Dermis blood vessel endothelial cell (primary cell): ENCODE data around the gene SH3BP2. TPM values are rescaled to one million over a fixed set of nuclear protein-coding genes. Genes with fewer than 3 reads are reported as not detected.

ENCODE experiments used
- DNase-seq: peaks from one replicate; pipeline ENCODE4 v3.0.0; 2010
- total RNA-seq: library from RNA; depleted of rRNA; stranded (reverse); fragments of >200 nt; gene quantifications from 2 replicates; pipeline ENCODE4 v1.2.3, GENCODE V29; 2014

Gene SH3BP2
- total RNA-seq, 1 donor from 2014 or later = 26.4 TPM

DNA sequence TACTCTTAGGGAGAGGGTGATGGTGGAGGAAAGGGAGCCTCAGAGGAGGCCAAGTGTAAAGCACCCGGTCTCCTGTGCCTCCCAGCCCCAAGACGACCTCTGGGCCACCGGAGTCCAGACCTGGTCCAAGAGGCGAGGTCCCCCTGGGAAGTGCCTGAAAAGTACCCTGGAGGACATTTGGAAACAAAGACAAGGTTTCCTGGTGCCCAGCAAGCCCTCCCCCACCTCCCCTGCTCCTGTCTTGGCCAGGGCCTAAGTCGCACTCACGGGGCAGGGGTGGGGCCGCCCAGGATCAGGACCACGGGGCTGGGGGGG is 532 bp upstream of the SH3BP2 start:
- no peak for DNase-seq

DNA sequence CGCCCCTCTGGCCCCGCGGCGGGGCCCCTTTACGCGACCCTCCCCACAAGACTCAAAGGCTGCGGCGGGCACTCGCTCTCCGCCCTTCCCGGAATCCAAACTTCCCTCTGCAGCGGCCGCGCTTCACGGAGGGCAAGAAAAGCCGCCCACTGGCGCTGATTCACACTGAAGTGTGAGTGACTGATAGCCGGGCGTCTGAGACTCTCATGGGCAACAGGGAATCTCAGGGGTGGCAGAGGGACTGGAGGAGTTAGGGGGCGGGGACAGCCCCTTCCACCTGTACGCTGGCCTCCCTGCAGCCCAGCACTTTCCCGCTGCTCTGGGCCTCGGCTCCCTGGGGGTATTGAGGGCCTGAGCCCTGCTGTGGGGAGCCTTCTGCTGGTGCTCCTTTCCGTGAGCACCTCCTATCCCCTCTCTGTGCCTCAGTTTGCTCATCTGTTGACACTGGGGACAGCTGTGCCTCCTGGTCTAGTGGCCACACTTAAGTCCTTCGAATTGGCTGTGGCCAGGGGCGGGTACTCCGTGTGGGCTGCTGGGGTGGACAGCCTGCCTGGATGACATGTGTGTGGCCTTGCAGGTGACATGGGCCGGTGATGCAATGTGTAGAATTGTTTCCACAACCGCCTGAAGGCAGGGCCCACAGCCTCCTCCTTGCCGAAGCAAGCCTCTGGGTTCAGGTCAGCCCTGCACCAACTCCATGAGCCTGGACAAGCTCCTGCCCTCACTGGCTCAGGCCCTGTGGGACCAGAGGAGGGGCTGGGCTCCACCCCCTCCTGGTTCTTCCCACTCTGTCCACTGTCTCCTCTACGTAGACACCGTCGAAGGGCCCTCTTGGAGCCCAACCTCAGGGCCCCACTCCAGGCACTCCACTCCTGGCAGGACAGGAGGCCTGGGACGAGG is 951 bp downstream of the SH3BP2 start:
- DNase-seq = peak; percentile 55

DNA sequence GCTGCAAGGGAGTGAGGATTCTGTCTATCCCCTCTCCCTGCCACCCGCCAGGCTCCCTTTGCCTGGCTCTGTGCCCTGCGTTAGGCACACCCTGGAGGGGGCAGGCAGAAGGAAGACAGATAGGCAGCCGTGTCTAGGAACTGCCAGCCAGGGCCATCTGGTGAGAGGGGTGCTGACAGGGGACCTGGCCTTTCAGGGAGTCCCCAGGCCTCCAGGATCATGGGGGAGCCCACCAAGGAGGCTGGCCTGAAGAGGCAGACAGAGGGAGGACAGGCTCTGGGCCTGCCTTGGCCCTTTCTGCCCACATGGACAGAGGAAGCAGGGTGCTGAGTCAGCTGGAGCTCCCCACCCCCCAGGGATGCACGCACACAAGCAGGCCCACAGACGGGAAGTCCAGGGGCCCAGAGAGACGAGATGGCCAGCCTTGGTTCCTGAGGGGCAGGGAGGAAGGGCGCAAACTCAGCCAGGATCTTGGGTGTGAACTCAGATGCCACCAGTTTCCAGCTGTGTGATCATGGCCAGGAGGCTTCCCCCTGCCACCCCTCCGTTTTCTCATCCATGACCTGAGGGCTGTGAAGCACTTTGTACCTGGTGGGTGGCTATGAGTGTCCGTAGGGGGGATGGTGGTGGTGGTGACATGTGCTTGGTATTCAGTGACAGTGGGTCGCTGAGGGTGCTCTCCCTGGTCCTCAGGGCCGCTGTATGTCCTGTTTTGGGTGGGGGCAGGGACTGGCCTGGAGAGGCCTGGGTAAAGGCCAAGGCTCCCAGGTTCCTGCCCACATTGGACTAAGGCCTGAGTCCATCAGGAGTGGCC is 1.8 kb downstream of the SH3BP2 start:
- DNase-seq = peak; percentile 61

DNA sequence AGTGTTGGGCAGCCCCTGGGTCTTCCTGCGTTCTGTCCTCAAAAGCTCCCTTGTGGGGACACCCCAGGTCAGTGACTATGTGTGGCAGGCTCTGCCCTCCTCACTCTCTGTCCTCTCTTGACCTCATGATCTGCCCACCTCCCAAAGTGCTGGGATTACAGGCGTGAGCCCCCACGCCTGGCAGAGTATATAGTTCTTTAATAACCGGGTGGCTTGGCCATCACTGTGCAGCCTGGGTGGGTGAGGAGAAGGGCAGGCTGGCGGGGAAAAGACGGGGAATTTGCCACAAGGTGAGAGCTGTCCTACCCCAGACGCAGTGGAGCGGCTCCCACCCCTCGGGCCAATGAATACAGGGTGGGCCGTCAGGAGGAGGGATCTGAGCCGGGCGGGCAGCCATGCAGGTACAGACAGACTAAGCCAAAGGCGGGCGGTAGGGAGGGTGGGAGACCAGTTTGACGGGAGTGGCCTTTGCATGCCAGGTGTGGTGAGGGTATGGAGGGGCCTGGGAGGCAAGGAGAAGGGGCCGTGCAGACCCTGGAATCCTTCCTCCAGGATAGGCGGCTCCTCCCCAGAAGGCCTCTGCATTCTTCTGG is 2.5 kb downstream of the SH3BP2 start:
- no peak for DNase-seq

DNA sequence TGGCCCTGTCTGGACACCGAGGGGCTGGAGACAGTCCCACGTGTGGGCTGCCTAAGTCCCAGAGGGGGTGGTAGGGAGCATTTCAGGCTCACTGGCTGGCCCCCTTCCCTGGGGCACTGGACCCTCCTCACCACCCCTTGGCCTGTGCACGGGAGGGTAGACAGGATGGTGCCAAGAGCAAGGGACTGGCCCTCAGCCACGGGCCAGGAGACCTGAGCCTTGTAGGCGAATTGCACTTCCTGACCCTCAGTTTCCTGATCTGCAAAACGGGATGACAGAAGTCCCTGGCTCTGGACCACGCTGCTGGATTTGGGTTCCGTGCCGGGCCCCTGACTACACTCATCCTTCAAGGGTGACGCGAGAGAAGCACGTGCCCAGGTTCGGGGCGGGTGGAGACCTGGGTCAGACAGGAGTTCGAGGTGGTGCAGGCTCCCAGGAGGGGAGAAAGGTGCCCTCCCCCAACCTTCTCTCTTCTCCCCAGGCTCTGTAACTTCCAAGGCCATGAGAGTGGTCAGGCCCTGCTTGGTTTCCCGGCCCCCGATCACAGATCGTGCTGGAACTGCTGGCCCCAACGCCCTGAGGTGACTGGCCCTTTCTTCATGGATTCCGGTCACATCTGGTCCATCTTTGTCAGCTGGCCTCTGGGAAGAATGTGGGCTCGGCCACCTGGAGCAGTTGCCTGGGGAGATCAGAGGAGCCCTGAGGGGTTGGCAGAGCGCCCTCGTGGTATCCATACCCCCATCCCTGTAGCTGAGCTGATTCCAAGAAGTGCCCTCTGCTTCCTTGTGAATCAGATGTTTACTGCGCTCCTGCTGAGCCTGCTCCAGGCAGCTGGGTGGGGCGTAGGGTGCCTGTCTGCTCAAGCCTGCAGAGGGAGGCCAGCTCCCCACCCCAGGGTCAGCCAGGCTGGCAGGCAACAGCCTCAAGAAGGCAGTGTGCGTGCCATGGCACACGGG is 3.3 kb downstream of the SH3BP2 start:
- DNase-seq = peak; percentile 48

GRCh38 chr4:2796849-2797544 is 4.1 kb downstream of the SH3BP2 start:
- DNase-seq = no peak

DNA sequence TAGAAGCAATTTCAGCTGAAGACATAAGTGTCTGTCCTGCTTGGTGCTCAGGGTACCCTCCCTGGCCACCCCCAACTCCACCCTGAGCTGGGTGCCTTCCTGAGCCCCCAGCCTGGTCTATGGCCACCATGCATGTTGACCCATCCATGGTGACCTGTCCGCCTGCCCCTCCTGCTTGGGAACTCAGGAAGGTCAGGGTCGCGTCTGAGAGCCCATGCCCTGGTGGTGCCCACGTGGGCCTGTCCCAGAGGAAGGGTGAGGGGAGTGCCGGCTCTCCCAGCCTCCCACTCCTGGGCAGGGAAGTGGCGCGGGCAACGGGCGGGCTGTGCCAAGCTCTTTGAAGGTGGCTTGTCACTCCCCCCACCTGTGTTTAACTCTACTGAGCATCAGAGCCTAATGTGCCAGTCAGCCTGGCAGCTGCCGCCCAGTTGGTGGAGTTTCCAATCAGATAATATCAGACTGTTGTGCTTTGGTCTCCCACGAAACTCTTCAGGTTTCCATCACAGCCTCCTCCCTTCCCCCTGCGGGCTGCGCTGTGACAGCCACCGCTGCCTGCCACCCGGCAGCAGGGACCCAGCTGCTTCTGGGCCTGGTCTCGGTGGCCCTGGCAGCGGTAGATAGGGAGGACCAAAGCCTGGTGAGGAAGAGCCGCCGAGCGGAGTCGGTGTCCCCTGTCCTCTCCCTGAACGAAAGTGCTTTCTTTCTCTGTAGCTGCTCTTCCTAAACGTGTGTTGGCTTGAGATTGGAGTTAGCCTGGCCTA is 4.8 kb downstream of the SH3BP2 start:
- no peak for DNase-seq

DNA sequence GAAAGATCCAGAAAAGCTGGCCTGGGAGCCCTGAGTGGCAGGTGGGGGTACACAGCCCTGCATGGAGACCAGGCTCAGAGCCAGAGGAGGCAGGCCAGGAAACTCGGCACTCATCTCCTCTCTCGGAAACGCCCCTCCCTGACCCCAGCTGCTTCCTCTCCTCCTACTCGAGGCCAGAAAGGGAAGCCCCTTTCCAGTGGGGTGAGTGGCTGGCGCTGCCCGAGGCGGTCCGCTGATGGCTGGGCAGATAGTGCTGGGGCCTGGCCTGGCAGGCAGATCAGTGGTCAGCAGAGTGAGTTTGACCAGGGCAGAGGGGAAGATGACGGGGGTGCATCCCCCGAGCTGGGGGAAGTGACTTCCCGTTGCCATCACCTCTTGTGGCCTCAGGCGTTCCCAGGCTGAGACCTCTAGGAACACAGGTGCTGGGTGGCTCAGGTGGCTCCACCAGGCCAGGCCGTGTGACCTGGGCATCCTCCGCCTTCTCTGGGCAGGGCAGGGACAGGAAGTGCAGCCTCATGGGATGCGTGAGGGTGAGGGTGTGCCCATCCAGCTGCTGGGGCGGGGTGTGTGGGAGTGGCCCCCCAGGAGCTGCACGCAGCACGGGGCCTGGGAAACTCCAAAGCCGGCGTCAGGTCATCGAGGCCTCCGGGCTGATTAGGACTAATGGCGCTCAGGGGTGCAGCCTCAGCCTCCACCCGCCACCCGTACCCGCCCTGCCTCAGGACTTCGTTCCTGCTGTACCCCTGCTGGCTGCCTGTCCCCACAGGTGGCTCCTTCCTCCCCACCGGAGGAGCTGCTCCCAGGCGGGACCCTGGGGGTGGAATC is 5.7 kb downstream of the SH3BP2 start:
- peak; percentile 88 for DNase-seq

- DNase-seq = no peak
Measured at GRCh38 chr4:2799224-2799911, 6.5 kb downstream of the SH3BP2 start.

DNA sequence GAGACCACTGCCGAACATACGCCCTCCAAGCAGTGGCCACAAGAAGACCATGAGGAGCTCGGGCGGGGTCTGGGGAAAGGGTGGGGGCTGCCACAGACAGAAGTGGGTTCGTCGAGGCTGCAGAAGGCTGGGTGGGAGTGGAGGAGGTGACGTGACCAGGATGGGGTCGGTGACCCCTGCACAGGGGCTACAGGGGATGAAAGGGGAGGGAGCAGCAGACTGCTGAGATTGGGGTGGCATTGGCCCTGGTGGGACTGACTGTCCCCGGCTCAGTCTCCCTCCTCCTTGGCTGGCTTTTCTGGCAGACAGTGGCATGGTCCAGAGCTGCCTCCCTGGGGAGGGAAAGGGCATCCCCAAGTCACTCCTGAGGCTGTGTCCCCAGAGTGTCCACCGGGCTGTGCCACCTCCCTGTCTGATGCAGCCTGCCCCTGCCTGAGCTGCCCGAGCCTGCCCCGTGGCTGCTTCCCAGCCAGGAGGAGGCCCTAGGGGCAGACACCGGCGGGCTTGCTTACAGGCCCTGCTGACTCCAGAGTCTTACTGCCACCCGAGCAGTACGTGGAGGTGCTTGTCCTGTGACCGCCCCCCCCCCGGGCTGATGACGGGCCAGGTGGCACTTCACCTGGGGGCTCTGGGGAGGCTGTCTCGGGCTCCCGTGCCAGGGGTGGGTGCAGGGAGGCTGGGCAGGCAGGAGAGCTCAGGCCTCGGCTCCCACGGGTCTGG is 7.2 kb downstream of the SH3BP2 start:
- DNase-seq = no peak

DNA sequence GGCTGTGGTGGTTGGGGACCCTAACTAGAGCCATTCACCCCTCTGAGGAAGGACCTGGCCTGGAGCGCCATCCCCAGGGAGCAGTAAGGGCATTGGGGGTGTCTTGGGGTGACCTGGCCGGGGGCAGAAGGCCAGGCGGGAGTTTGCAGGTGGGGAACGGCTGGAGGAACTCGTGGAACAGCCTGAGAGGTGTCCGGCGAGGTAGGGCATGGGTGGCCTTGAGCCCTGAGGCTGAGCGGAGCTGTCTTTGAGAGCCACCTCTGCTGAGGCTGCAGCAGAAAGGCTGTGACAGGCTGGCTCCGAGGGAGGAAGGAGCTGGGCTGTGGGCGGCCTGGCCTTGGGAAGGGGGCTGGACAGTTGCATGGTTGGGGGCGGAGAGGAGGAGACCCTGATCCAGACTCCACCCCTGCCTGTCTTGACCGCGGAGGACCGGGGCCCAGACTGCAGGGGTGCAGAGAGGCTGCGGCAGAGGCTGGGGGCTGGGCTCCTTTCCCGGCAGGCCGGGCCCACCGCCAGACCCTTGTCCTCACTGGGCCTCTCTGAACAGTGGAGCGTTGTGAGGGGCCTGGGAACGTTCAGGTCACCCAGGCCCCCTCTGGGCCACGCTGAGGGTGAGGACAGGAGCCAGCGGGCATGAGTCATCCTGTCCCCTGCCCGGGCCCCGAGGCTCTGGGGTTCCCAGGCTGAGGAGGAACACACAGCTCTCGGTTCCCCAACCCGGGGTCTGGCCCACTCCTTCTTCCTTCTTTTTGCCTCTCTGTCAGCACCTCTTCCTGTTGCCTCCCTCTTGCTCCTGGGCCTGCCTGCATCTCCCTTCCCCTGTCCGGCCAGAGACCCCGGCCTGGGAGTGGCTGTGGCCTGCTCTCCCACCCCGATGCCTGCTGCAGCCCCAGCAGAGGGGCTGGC is 8.1 kb downstream of the SH3BP2 start:
- peak; percentile 43 for DNase-seq

DNA sequence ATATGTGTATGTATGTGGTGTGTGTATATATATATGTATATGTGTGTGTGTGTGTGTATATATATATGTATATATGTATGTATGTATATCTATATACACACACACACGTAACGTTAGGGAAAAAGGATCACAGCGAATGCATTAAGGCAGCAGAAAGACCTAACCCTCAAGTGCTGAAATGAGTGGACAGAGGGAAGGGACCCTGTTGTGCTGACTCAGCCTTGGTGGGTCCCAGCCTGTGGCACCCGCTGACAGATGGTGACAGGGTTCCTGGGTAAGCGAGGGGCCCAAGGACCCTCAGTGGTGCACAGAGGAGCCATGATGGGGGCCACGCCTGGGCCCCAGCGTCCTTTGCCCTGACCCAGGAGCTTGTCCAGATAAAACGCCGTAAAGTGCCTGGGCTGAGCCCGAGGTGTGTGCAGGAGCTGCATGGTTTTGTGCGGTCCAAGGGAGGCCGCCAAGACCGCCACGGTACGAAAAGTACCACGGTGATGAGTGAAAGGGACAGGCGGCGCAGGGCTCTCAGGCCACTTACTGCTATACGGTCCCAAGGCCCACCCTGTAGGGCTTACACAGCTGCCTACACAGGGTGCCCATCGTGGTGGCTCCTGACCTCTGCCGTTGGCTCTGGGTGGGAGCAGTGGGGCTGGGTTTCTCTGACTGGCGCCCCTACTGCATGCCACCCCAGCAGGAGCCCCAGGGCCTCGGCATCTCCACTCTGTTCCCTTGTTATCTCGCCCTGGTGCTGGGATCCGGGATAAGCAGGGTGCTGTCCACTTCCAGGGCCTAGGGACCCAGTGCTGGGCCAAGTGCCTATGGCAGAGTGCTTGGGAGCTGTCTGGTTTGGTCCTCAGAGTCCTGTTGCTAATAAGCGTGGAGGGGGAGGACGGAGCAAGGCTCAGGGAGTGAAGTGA is 10.0 kb downstream of the SH3BP2 start:
- DNase-seq = no peak

DNA sequence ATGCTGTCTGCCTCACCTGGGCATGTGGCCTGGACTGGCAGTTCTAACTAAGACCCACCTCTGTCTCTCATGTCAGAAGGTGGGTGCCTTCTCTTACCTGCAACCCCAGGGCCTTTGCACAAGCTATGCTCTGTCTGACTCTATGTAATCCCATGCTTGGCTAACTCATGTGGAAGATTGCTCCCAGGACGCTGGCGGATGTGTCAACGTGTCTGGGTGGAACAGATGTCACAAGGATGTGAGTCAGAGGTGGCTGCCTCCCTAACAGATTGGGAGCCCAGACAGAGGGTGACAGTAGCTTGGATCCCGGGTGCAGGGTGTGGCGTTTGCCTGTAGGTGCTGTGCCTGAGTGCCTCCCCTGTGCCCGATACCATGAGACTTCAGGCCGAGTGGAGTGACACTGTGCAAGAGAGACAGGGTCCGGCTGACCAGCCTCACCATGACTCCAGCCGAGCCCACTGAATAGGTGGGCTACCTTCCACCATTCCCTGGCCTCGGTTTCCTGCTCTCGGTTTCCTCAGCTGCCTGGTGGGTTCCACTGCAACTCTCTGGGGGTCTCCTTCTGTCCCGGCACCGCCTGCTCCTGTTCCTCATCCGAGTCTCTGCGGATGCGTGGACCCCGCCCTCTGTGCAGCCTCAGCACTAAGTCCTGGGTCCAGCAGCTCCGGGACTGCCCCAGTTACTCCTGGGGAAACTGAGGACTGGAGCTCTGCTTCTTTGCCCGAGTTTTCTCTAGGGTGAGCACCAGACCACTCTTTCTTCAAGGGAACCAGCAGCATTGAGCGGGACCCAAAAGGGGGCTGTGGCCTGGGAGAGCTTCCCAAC is 11.0 kb downstream of the SH3BP2 start:
- DNase-seq = no peak

DNA sequence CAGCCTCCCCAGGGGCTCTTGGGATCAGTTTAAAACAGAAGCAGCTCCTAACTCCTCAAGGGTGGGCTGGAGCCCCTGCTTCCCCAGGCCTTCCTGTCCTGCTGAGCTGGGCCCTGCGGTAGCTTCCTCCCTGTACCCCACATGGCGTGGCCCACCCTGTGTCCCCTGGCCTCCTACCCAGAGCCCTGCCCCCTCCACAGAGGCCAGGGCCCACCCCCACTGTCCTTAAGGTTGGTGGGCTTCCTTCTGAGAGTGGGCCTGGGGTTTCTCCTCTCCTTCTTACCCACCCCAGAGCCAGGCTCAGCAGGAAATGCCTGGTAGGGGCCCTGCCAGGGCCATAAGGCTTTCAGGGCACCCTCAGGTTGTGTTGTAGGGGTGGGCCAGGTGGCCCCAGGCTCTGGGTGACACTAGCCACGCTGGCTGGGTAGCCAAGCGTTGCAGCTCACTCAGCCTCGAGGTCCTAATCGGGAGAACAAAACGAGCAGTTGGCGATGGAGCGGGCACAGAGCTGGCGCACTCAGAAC is 11.6 kb downstream of the SH3BP2 start:
- DNase-seq = no peak

DNA sequence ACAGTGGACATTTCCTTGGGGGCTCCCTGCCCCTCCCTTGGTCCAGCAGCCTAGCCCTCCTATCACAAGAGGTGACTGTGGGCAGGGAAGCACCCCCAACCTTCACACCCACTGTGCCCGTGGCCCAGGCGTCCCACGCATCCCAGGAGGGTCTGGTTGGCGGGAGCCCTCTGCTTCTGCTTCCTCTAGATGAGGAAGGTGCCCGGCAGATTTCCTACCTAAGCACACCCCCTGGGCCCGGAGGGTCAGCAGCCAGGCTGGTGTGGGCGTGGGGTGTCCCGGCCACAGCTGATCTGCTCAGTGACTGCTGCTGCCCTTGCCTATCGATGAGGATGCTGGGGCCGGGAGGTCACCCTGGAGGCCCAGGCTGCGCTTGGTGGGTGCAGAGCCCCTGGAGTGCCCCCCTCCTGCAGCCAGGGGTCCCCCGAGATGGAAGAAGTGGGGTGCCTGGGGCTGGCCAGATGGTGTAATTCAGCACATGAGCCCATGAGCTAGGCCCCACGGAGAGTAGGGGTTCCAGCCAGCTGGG is 12.2 kb downstream of the SH3BP2 start:
- no peak for DNase-seq
